ENCODE results near the gene RABGGTA. TPM values are rescaled to one million over a fixed set of nuclear protein-coding genes. Genes with fewer than 3 reads are reported as not detected.

RABGGTA gene
- total and polyA plus RNA-seq, 8 donors: 20.2 to 53.3 (median 26.3) TPM

GRCh38 chr14:24284501-24285035 is 13.2 kb upstream of the RABGGTA start:
- Histone ChIP-seq H3K4me3 (no peak overlapping the region), H3K27ac (no peak overlapping the region), H3K4me1 (peaks cover 0 to 34% of the 10 kb centered on the region in 2 donors), H3K27me3 (no peaks in the 10 kb centered on the region), H3K9me3 (no peaks in the 10 kb centered on the region), H3K36me3 (peaks cover 0 to 11% of the 10 kb centered on the region in 2 donors)
- intact Hi-C loops (cut with DNase I): no loop called here
- no peak for ATAC-seq
- TF ChIP-seq, protein P1, sequence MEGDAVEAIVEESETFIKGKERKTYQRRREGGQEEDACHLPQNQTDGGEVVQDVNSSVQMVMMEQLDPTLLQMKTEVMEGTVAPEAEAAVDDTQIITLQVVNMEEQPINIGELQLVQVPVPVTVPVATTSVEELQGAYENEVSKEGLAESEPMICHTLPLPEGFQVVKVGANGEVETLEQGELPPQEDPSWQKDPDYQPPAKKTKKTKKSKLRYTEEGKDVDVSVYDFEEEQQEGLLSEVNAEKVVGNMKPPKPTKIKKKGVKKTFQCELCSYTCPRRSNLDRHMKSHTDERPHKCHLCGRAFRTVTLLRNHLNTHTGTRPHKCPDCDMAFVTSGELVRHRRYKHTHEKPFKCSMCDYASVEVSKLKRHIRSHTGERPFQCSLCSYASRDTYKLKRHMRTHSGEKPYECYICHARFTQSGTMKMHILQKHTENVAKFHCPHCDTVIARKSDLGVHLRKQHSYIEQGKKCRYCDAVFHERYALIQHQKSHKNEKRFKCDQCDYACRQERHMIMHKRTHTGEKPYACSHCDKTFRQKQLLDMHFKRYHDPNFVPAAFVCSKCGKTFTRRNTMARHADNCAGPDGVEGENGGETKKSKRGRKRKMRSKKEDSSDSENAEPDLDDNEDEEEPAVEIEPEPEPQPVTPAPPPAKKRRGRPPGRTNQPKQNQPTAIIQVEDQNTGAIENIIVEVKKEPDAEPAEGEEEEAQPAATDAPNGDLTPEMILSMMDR (IDR thresholded peaks at IDR 0.05): no peak
- DNase-seq: no peak

DNA sequence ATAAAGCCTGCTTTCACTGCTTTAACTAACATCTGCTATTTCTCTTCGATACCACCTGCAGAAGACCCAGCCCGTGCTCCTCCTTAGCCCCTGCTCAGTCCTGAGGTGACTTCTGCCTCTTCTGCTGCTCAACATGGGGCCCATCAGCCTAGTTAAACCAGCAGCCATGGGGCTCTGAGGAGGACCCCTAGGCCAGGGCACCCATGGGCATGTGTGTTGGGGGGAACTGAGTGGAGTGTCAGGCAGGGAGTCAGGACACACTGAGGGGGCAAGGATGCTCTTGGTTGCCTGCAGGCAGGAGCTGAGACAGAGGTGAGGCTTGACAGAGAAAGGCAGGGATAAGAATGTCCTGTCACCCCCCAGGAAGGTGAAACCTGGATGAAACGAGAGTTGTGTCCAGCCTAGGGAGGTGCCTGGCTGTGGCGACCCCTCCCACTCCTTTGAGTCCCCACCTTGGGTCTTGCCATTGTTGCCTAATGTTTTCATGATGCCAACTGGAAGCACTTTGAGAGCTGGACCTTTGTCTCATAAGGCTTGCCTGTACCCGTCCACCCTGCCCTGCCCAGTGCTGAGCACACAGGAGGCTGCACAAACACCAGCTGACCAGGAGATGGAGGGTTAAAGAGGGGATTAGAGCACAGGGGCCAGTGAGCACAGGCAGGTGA is 12.5 kb upstream of the RABGGTA start:
- H3K4me3 ChIP-seq: no peak overlapping the region
- TF ChIP-seq, protein P1 (IDR thresholded peaks at IDR 0.05): no peak
- DNase-seq (no peak), ATAC-seq (no peak)
- no peaks in the 10 kb centered on the region for H3K27me3 ChIP-seq
- no peaks in the 10 kb centered on the region for H3K9me3 ChIP-seq
- H3K36me3 ChIP-seq: peaks cover 0 to 5% of the 10 kb centered on the region in 2 donors
- peaks cover 0 to 41% of the 10 kb centered on the region in 2 donors for H3K4me1 ChIP-seq
- intact Hi-C loops (cut with DNase I): no loop called here
- no peak overlapping the region for H3K27ac ChIP-seq

DNA sequence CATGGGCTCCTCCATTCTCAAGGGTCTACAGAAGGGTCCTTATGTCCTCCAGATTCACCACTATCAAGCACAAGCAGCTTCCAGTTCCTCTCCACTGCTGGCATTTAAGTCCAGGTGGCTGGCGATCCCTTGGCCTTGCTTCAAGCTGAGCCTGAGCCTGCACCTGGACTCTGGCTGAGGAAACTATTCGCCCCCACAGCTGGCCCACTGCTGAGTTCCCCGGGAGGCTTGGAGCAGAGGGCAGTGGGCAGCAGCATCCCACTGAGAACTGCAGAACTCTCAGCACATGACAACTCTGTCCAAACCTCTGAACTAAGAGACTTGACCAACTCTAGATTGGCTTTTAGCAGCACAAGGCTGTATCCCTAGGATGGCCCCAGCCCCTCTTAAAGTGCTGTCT is 11.3 kb upstream of the RABGGTA start:
- Histone ChIP-seq H3K9me3 (no peaks in the 10 kb centered on the region), H3K4me1 (peaks cover 0 to 53% of the 10 kb centered on the region in 2 donors), H3K36me3 (no peaks in the 10 kb centered on the region), H3K27ac (no peak overlapping the region), H3K27me3 (no peaks in the 10 kb centered on the region), H3K4me3 (no peak overlapping the region)
- intact Hi-C loops (cut with DNase I): no loop called here
- DNase-seq (peak in 1 of 4 donors; percentile 53), ATAC-seq (peak; percentile 10)
- TF ChIP-seq, protein P1 (IDR thresholded peaks at IDR 0.05): no peak

GRCh38 chr14:24281636-24282035 is 10.2 kb upstream of the RABGGTA start:
- Histone ChIP-seq H3K9me3 (no peaks in the 10 kb centered on the region), H3K4me3 (no peak overlapping the region), H3K4me1 (peaks cover 0 to 64% of the 10 kb centered on the region in 2 donors), H3K36me3 (no peaks in the 10 kb centered on the region), H3K27me3 (no peaks in the 10 kb centered on the region), H3K27ac (peak overlapping the region in 1 of 2 donors; percentile 74)
- intact Hi-C loops (cut with DNase I): no loop called here
- DNase-seq (no peak), ATAC-seq (peak; percentile 28)
- TF ChIP-seq, protein P1 (IDR thresholded peaks at IDR 0.05): no peak

DNA sequence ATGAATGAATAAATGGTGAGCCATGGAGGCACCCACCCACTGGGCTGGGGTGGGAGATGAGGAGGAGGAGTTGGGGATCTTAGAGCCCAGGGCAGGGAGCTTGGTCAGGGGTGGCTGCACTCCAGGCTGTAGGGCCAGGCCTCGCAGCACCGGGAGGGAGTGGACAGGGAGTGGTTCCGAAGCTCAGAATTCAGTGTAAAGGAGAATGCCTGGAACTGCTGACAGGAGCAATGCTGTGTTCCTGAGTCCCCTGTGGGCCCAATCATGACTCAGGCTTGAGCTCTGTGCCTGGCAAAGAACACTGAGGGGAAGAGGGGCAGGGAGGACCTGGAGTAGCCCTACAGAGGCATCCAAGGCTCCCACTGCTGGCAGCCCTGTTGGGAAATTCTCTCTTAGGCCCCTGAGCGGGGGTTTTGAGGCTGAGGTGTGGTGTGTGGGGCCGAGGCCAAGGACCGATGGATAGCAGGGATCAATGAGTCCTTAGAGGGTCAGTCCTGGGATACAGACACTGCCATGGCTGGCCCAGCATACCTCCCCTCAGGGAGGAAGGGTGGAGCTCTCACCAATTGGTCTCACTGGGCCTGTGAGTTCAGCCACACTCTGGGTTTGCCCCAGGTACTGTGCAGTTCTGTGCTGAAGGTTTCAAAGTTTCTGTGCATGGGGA is 9.5 kb upstream of the RABGGTA start:
- intact Hi-C loops (cut with DNase I): no loop called here
- DNase-seq: no peak
- no peaks in the 10 kb centered on the region for H3K9me3 ChIP-seq
- no peaks in the 10 kb centered on the region for H3K27me3 ChIP-seq
- TF ChIP-seq, protein P1 (IDR thresholded peaks at IDR 0.05): no peak
- H3K4me1 ChIP-seq: peaks cover 0 to 70% of the 10 kb centered on the region in 2 donors
- ATAC-seq: no peak
- H3K36me3 ChIP-seq: no peaks in the 10 kb centered on the region
- H3K27ac ChIP-seq: peak overlapping the region in 1 of 2 donors; percentile 74
- H3K4me3 ChIP-seq: no peak overlapping the region
